GM12891 (cell line): Measurements from ENCODE around the gene ASB6.

Experiments
- DNase-seq: peaks from one replicate; pipeline ENCODE4 v3.0.0; 2011; ENCODE audit warnings: low spot score; ENCODE audit not compliant: insufficient read length
- FAIRE-seq: peaks from 2 replicates; lab custom pipeline; 2011; peaks lifted over from hg19 to GRCh38; lab: Jason Lieb, UNC
- PAX5 ChIP-seq: IDR thresholded peaks from 2 replicates; pipeline ENCODE4 v1.6.1; 2011; ENCODE audit warnings: low read length, moderate library complexity, mild to moderate bottlenecking; ENCODE audit not compliant: insufficient read depth, severe bottlenecking
- POLR2A ChIP-seq: IDR thresholded peaks from 2 replicates; pipeline ENCODE4 v1.6.1; 2011; ENCODE audit warnings: low read depth, low read length, control low read depth
- POLR2AphosphoS5 ChIP-seq: IDR thresholded peaks from 2 replicates; pipeline ENCODE4 v1.6.1; 2011; ENCODE audit warnings: low read depth, low read length, control low read depth
- POU2F2 ChIP-seq: IDR thresholded peaks from 2 replicates; pipeline ENCODE4 v1.6.1; 2011; ENCODE audit warnings: low read depth, mild to moderate bottlenecking, control low read depth, low read length, moderate library complexity
- SPI1 ChIP-seq: IDR thresholded peaks from 2 replicates; pipeline ENCODE4 v1.6.1; 2011; ENCODE audit warnings: low read depth, low read length, control low read depth
- TAF1 ChIP-seq: IDR thresholded peaks from 2 replicates; pipeline ENCODE4 v1.6.1; 2011; ENCODE audit warnings: low read depth, low read length, control low read depth

Gene ASB6

GRCh38 chr9:129628709-129629108, 13.2 kb downstream of the ASB6 start:
- no peak for TF ChIP-seq TAF1
- TF ChIP-seq POLR2A: no peak
- no peak for TF ChIP-seq SPI1
- TF ChIP-seq PAX5: no peak
- TF ChIP-seq POU2F2: no peak
- TF ChIP-seq POLR2AphosphoS5: no peak
- FAIRE-seq (no peak), DNase-seq (no peak)

GRCh38 chr9:129627556-129628440, 14.2 kb downstream of the ASB6 start:
- DNase-seq: no peak
- TF ChIP-seq SPI1 (peak; percentile 66; the same call in 1 of the 2 replicates), PAX5 (no peak)
- no peak for FAIRE-seq

- DNase-seq (no peak), FAIRE-seq (no peak)
These were observed 15.2 kb downstream of the ASB6 start for GRCh38 chr9:129626625-129627284.

GRCh38 chr9:129626079-129626624, 15.8 kb downstream of the ASB6 start, which contains the start of gene NTMT1:
TSS of gene NTMT1 (plus strand) at chr9:129626163. CDS start at chr9:129632704, 6,541 bp downstream.
- DNase-seq (peak; percentile 91), FAIRE-seq (peak; percentile 94)
- TF ChIP-seq PAX5: peak; percentile 60
- peak; percentile 76 for TF ChIP-seq TAF1
- TF ChIP-seq POLR2A: peak; percentile 84
- no peak for TF ChIP-seq POU2F2
- TF ChIP-seq POLR2AphosphoS5: peak; percentile 89
- TF ChIP-seq SPI1: 0 out of 2 replicates have a peak, but pooled peaks have one; percentile 11

More at GRCh38 chr9:129626625-129627284, 15.2 kb downstream of the ASB6 start:
- no peak; the same call in 1 of the 2 replicates for TF ChIP-seq POLR2AphosphoS5
- TF ChIP-seq SPI1: 0 out of 2 replicates have a peak, but pooled peaks have one; percentile 5

- DNase-seq (no peak), FAIRE-seq (no peak)
- no peak for TF ChIP-seq POLR2A
- TF ChIP-seq SPI1: peak; percentile 24; the same call in 1 of the 2 replicates
These were observed 17.0 kb downstream of the ASB6 start for GRCh38 chr9:129624947-129625346.

- FAIRE-seq (peak; percentile 20), DNase-seq (no peak)
- TF ChIP-seq PAX5: no peak
- no peak for TF ChIP-seq POLR2AphosphoS5
- no peak for TF ChIP-seq POU2F2
- TF ChIP-seq SPI1: no peak
- TF ChIP-seq POLR2A: no peak
- no peak for TF ChIP-seq TAF1
These were observed 17.7 kb downstream of the ASB6 start for GRCh38 chr9:129624168-129624759.

- DNase-seq (no peak), FAIRE-seq (no peak)
- TF ChIP-seq POLR2A: no peak
- no peak for TF ChIP-seq SPI1
- TF ChIP-seq PAX5: no peak
- TF ChIP-seq POU2F2: no peak
- TF ChIP-seq TAF1: no peak
- no peak for TF ChIP-seq POLR2AphosphoS5
These were observed 18.6 kb downstream of the ASB6 start for GRCh38 chr9:129623331-129623730.

- TF ChIP-seq POLR2A (no peak), POU2F2 (no peak), SPI1 (no peak), TAF1 (no peak), PAX5 (no peak), POLR2AphosphoS5 (no peak)
- DNase-seq: no peak
- no peak for FAIRE-seq
These were observed 21.2 kb downstream of the ASB6 start, which contains the start of gene C9orf50 for GRCh38 chr9:129620669-129621295. TSS of gene C9orf50 (minus strand) at chr9:129621101. CDS start at chr9:129620574, 527 bp downstream.
